HepG2 (cell line): ENCODE measurements around the gene GPR62. TPM values are rescaled to one million over a fixed set of nuclear protein-coding genes. Genes with fewer than 3 reads are reported as not detected.

ENCODE experiments used
- ATAC-seq: fragments of 200-7000 bp; cut with Tn5 transposase; 3 replicates; pipeline ENCODE4 v1.9.1; 2020; ENCODE audit warnings: mild to moderate bottlenecking, moderate library complexity
- BruUV-seq: library from RNA; stranded (reverse); fragments of 400-500 nt; replicated peaks from 2 replicates; lab custom pipeline; 2021; lab: Mats Ljungman, UMichigan
- CTCF ChIA-PET: fragments of 300-600 bp; formaldehyde crosslinking; extraction: SDS; loops from one replicate; lab custom pipeline; 2021; ENCODE audit warnings: low total read pairs, inconsistent platforms, low intra/inter-chr PET ratio; lab: Yijun Ruan, JAX
- POLR2A ChIA-PET: fragments of 350-600 bp; sonication (Branson Sonifier 250); formaldehyde crosslinking; loops from one replicate; lab custom pipeline; 2020; ENCODE audit warnings: antibody characterized with exemption, inconsistent platforms; lab: Yijun Ruan, JAX
- DNase-seq: peaks from one replicate; pipeline ENCODE4 v3.0.0-alpha.2; 2015; ENCODE audit warnings: low spot score
- FAIRE-seq: peaks from 3 replicates; lab custom pipeline; 2011; peaks lifted over from hg19 to GRCh38; lab: Jason Lieb, UNC
- H2AFZ ChIP-seq: one replicate; pipeline ENCODE4 v1.6.1; 2011; ENCODE audit warnings: low read length, inconsistent platforms
- H3K27ac ChIP-seq: fragments of 300-600 bp; 3 replicates; pipeline ENCODE4 v1.8.0; 2011; ENCODE audit warnings: mixed run types, mild to moderate bottlenecking, mixed read lengths, low read length, inconsistent platforms; ENCODE audit not compliant: insufficient read depth; ENCODE audit errors: extremely low read length
- H3K27me3 ChIP-seq, 2 experiments: fragments of 200-600 bp in 1 of 2; 2 replicates in 1 of 2; 3 replicates in 1 of 2; pipeline versions ENCODE4 v1.6.0 to v1.8.0; 2011; ENCODE audit warnings: low read length in 2 of 2, mild to moderate bottlenecking in 2 of 2, moderate library complexity in 2 of 2, inconsistent platforms in 1 of 2; ENCODE audit not compliant: insufficient read depth in 2 of 2, control insufficient read depth in 1 of 2
- H3K36me3 ChIP-seq, 2 experiments: fragments of 200-600 bp in 1 of 2; replicated peaks in 1 of 2; 2 replicates in 1 of 2; 3 replicates in 1 of 2; pipeline versions ENCODE4 v1.5.1 to v1.8.0; 2011; ENCODE audit warnings: low read length in 2 of 2, inconsistent platforms in 1 of 2; ENCODE audit not compliant: insufficient read depth in 2 of 2, control insufficient read depth in 1 of 2
- H3K4me1 ChIP-seq: 2 replicates; pipeline ENCODE4 v1.5.1; 2012; ENCODE audit warnings: low read length, inconsistent platforms; ENCODE audit not compliant: insufficient read depth
- H3K4me2 ChIP-seq: 2 replicates; pipeline ENCODE4 v1.6.0; 2011; ENCODE audit warnings: low read depth, low read length, inconsistent platforms
- H3K4me3 ChIP-seq, 3 experiments: fragments of 200-600 bp in 1 of 3; sonication (generic), shearing (Covaris generic) in 1 of 3; replicated peaks in 1 of 3; 2 replicates each; pipeline ENCODE4 v1.5.1; 2011 to 2016; ENCODE audit warnings: low read length in 3 of 3, inconsistent platforms in 2 of 3, low read depth in 2 of 3, mild to moderate bottlenecking in 2 of 3, control low read depth in 1 of 3, mixed read lengths in 1 of 3; ENCODE audit not compliant: insufficient read depth in 1 of 3
- H3K79me2 ChIP-seq: one replicate; pipeline ENCODE4 v1.6.1; 2011; ENCODE audit warnings: low read length, inconsistent platforms; ENCODE audit not compliant: insufficient read depth
- H3K9ac ChIP-seq: 2 replicates; pipeline ENCODE4 v1.6.0; 2011; ENCODE audit warnings: mild to moderate bottlenecking, low read depth, low read length, inconsistent platforms; ENCODE audit not compliant: insufficient read depth
- H3K9me3 ChIP-seq: 2 replicates; pipeline ENCODE4 v1.5.1; 2012; ENCODE audit warnings: mild to moderate bottlenecking, low read length
- H4K20me1 ChIP-seq: 2 replicates; pipeline ENCODE4 v1.6.0; 2011; ENCODE audit warnings: inconsistent platforms, mild to moderate bottlenecking, low read length, moderate library complexity; ENCODE audit not compliant: insufficient read depth
- AGO2 ChIP-seq: fragments of 200-400 bp; formaldehyde crosslinking; optimal IDR thresholded peaks from 2 replicates; pipeline ENCODE3; 2017; ENCODE audit warnings: mild to moderate bottlenecking, low read depth, low read length, moderate library complexity
- FOXM1 ChIP-seq: sonication (generic); formaldehyde crosslinking; IDR thresholded peaks from 2 replicates; pipeline ENCODE4 v1.5.0; 2020; ENCODE audit warnings: missing genetic modification reagents
- HBP1 ChIP-seq: IDR thresholded peaks from 2 replicates; pipeline ENCODE4 v1.6.1; 2016; ENCODE audit warnings: low read depth, control low read depth
- HDAC2 ChIP-seq: sonication (generic); formaldehyde crosslinking; IDR thresholded peaks from 2 replicates; pipeline ENCODE4 v1.4.0; 2020; ENCODE audit warnings: missing genetic modification reagents
- HIVEP1 ChIP-seq: sonication (generic); formaldehyde crosslinking; IDR thresholded peaks from 2 replicates; pipeline ENCODE4 v1.4.0; 2020; ENCODE audit warnings: mild to moderate bottlenecking, missing genetic modification reagents
- KDM3A ChIP-seq: IDR thresholded peaks from 2 replicates; pipeline ENCODE4 v1.6.1; 2018; ENCODE audit warnings: low read depth, missing compliant biosample characterization
- MAF1 ChIP-seq: sonication (generic); formaldehyde crosslinking; IDR thresholded peaks from 2 replicates; pipeline ENCODE4 v1.5.0; 2020; ENCODE audit warnings: missing genetic modification reagents, borderline replicate concordance
- MEIS1 ChIP-seq: sonication (generic); formaldehyde crosslinking; IDR thresholded peaks from 2 replicates; pipeline ENCODE4 v1.9.0; 2021; ENCODE audit warnings: mild to moderate bottlenecking, missing genetic modification reagents, moderate library complexity, borderline replicate concordance
- NR3C1 ChIP-seq: sonication (generic); formaldehyde crosslinking; IDR thresholded peaks from 2 replicates; pipeline ENCODE4 v1.4.0; 2020; ENCODE audit warnings: missing genetic modification reagents
- PCBP1 ChIP-seq: fragments of 200-400 bp; formaldehyde crosslinking; IDR thresholded peaks from 2 replicates; pipeline ENCODE4 v1.6.1; 2017; ENCODE audit warnings: mild to moderate bottlenecking, low read depth, low read length, borderline replicate concordance
- SMC3 ChIP-seq: IDR thresholded peaks from 2 replicates; pipeline ENCODE4 v1.6.1; 2011; ENCODE audit warnings: low read length, improper control_type of control experiment
- ZKSCAN8 ChIP-seq: IDR thresholded peaks from 2 replicates; pipeline ENCODE4 v1.6.1; 2016; ENCODE audit warnings: borderline replicate concordance, missing genetic modification reagents, missing compliant biosample characterization
- ZMAT3 ChIP-seq: sonication (generic); formaldehyde crosslinking; conservative IDR thresholded peaks from 2 replicates; pipeline ENCODE4 v1.7.0; 2021; ENCODE audit warnings: missing genetic modification reagents
- ZNF12 ChIP-seq: sonication (generic); formaldehyde crosslinking; IDR thresholded peaks from 2 replicates; pipeline ENCODE4 v1.5.0; 2020; ENCODE audit warnings: missing genetic modification reagents
- ZNF253 ChIP-seq: sonication (generic); formaldehyde crosslinking; IDR thresholded peaks from 2 replicates; pipeline ENCODE4 v1.8.0; 2022; ENCODE audit warnings: mild to moderate bottlenecking, missing genetic modification reagents, borderline replicate concordance
- ZNF281 ChIP-seq: sonication (generic); formaldehyde crosslinking; IDR thresholded peaks from 2 replicates; pipeline ENCODE4 v1.4.0; 2020; ENCODE audit warnings: missing genetic modification reagents, borderline replicate concordance
- ZNF431 ChIP-seq: sonication (generic); formaldehyde crosslinking; IDR thresholded peaks from 2 replicates; pipeline ENCODE4 v1.9.0; 2022; ENCODE audit warnings: missing genetic modification reagents, low read depth, mild to moderate bottlenecking, borderline replicate concordance
- ZNF513 ChIP-seq: sonication (generic); formaldehyde crosslinking; conservative IDR thresholded peaks from 2 replicates; pipeline ENCODE4 v1.5.0; 2020; ENCODE audit warnings: missing genetic modification reagents
- ZNF644 ChIP-seq: IDR thresholded peaks from 2 replicates; pipeline ENCODE4 v1.6.1; 2016; ENCODE audit warnings: low read depth
- WGBS: methylation state at CpG from one replicate; pipeline ENCODE4 v1.1.6; 2017; ENCODE audit warnings: low lambda C conversion rate; 5-methylcytosine and 5-hydroxymethylcytosine counted together
- in situ Hi-C: cut with HindIII; loops from 2 replicates; pipeline ENCODE4 v1.10.0; 2017; ENCODE audit warnings: low pct_unique_long_range_greater_than_20kb; ENCODE audit not compliant: extremely low pct_ligation_motif_present
- intact Hi-C: fragments of 100-400 bp; cut with micrococcal nuclease; formaldehyde crosslinking; loops from one replicate; pipeline ENCODE4 v1.10.0; 2022; ENCODE audit not compliant: unreplicated experiment
- polyA plus RNA-seq, 8 experiments: library from polyadenylated mRNA; depleted of rRNA in 3 of 8; stranded (reverse) in 7 of 8; unstranded in 1 of 8; fragments of >200 nt; fragmentation: Illumina TruSeq in 4 of 8; extraction: Trizol in 4 of 8; gene quantifications; 2 replicates each; pipeline versions ENCODE4 v1.2.1 to v1.2.3, GENCODE V29; 2011 to 2016; ENCODE audit warnings: low read depth in 4 of 8, missing spikeins in 1 of 8, mixed read lengths in 1 of 8; ENCODE audit not compliant: insufficient read depth in 1 of 8
- total RNA-seq, 5 experiments: library from RNA; depleted of rRNA; stranded (reverse); fragments of >200 nt; fragmentation: Illumina TruSeq; extraction: Trizol; gene quantifications; 2 replicates each; pipeline ENCODE4 v1.2.3, GENCODE V29; 2016; ENCODE audit warnings: low read depth in 1 of 5

GPR62 gene
- total and polyA plus RNA-seq, 2 of the 13 experiments (the other 11 are each of a cell fraction or from before 2014, with no cell fraction given) = not detected

GRCh38 chr3:51946796-51947195, 8.4 kb upstream of the GPR62 start:
- no peak overlapping the region for H2AFZ ChIP-seq
- ATAC-seq = no peak
- H3K9me3 ChIP-seq = no peaks in the 10 kb centered on the region
- intact Hi-C loops = no loop called here
- WGBS = 94% methylated on average over 4 of the region's 4 CpGs
- H3K79me2 ChIP-seq = no peaks in the 10 kb centered on the region
- no peak overlapping the region for H3K4me3 ChIP-seq
- no peaks in the 10 kb centered on the region for H3K27me3 ChIP-seq
- no peak overlapping the region for H3K4me2 ChIP-seq
- no peaks in the 10 kb centered on the region for H3K36me3 ChIP-seq
- in situ Hi-C loops = no loop called here
- peaks cover 26% of the 10 kb centered on the region for H3K4me1 ChIP-seq
- POLR2A ChIA-PET = interaction anchor here (0.7 kb wide), 1 partner anchor 15 kb away, joined by 3 read pairs; no protein-coding TSS in a partner anchor
- no peaks in the 10 kb centered on the region for H4K20me1 ChIP-seq
- no peak for FAIRE-seq
- no peak for DNase-seq
- no peak overlapping the region for H3K9ac ChIP-seq
- TF ChIP-seq ZNF12 (CRISPR knock-in tag) (no peak), AGO2 (no peak), KDM3A (no peak), ZKSCAN8 (CRISPR knock-in tag) (no peak), SMC3 (no peak), ZNF431 (no peak), HBP1 (CRISPR knock-in tag) (no peak), PCBP1 (no peak), NR3C1 (CRISPR knock-in tag) (no peak), HDAC2 (no peak), MAF1 (CRISPR knock-in tag) (no peak), ZMAT3 (no peak), ZNF281 (CRISPR knock-in tag) (no peak), HIVEP1 (CRISPR knock-in tag) (no peak), ZNF644 (CRISPR knock-in tag) (no peak), MEIS1 (CRISPR knock-in tag) (no peak), ZNF253 (no peak), FOXM1 (CRISPR knock-in tag) (no peak), ZNF513 (no peak)
- no peak overlapping the region for H3K27ac ChIP-seq
- CTCF ChIA-PET = no interaction called here
- BruUV-seq = no TSS peak
